IMR-90 (cell line): ENCODE results near the gene MID1. TPM values are rescaled to one million over a fixed set of nuclear protein-coding genes. Genes with fewer than 3 reads are reported as not detected.

Source experiments
- ATAC-seq: fragments of 200-7000 bp; cut with Tn5 transposase; 2 replicates; pipeline ENCODE4 v1.9.1; 2020; ENCODE audit warnings: low read depth, mild to moderate bottlenecking, moderate library complexity
- BruUV-seq: library from RNA; stranded (reverse); fragments of 400-500 nt; replicated peaks from 2 replicates; lab custom pipeline; 2021; lab: Mats Ljungman, UMichigan
- CTCF ChIA-PET: fragments of 300-600 bp; formaldehyde crosslinking; extraction: SDS; loops from one replicate; lab custom pipeline; 2021; ENCODE audit warnings: antibody characterized with exemption; lab: Yijun Ruan, JAX
- POLR2A ChIA-PET: fragments of 300-600 bp; sonication (Branson Sonifier 250); formaldehyde crosslinking; loops from one replicate; lab custom pipeline; 2022; ENCODE audit warnings: antibody characterized with exemption; ENCODE audit not compliant: unreplicated experiment; lab: Charles Lee
- DNase-seq: peaks from one replicate; pipeline ENCODE4 v3.0.0; 2013
- H2AFZ ChIP-seq: replicated peaks from 2 replicates; pipeline ENCODE3; 2013; ENCODE audit warnings: low read length, mild to moderate bottlenecking; ENCODE audit not compliant: poor library complexity
- H2AK5ac ChIP-seq: 2 replicates; pipeline ENCODE4 v1.6.1; 2013; ENCODE audit warnings: low read depth, low read length, inconsistent platforms
- H2AK9ac ChIP-seq: replicated peaks from 2 replicates; pipeline ENCODE3; 2013; ENCODE audit warnings: mild to moderate bottlenecking, low read depth, low read length, moderate library complexity; ENCODE audit not compliant: poor library complexity
- H2BK120ac ChIP-seq: 2 replicates; pipeline ENCODE4 v1.6.1; 2013; ENCODE audit warnings: low read depth, low read length, inconsistent platforms
- H2BK15ac ChIP-seq: 3 replicates; pipeline ENCODE4 v1.6.1; 2013; ENCODE audit warnings: low read depth, low read length, inconsistent platforms
- H2BK20ac ChIP-seq: 2 replicates; pipeline ENCODE4 v1.6.1; 2013; ENCODE audit warnings: low read depth, mild to moderate bottlenecking, inconsistent platforms, low read length, moderate library complexity
- H2BK5ac ChIP-seq: 2 replicates; pipeline ENCODE4 v1.6.1; 2013; ENCODE audit warnings: mild to moderate bottlenecking, low read depth, low read length, inconsistent platforms; ENCODE audit not compliant: poor library complexity, severe bottlenecking
- H3K14ac ChIP-seq: replicated peaks from 2 replicates; pipeline ENCODE4 v1.6.1; 2013; ENCODE audit warnings: low read depth, low read length, inconsistent platforms
- H3K18ac ChIP-seq: 2 replicates; pipeline ENCODE4 v1.6.1; 2013; ENCODE audit warnings: low read depth, low read length, control low read depth
- H3K23ac ChIP-seq: 2 replicates; pipeline ENCODE4 v1.6.1; 2013; ENCODE audit warnings: low read depth, low read length, inconsistent platforms
- H3K27ac ChIP-seq: 2 replicates; pipeline ENCODE4 v1.5.1; 2013; ENCODE audit warnings: mild to moderate bottlenecking, control low read depth, low read length; ENCODE audit not compliant: insufficient read depth
- H3K27me3 ChIP-seq: 2 replicates; pipeline ENCODE4 v1.6.1; 2013; ENCODE audit warnings: low read length; ENCODE audit not compliant: control insufficient read depth, insufficient read depth
- H3K36me3 ChIP-seq: 2 replicates; pipeline ENCODE4 v1.6.1; 2013; ENCODE audit warnings: low read length, mixed read lengths; ENCODE audit not compliant: control insufficient read depth, insufficient read depth
- H3K4ac ChIP-seq: 2 replicates; pipeline ENCODE4 v1.6.1; 2013; ENCODE audit warnings: low read depth, low read length, inconsistent platforms
- H3K4me1 ChIP-seq: 2 replicates; pipeline ENCODE4 v1.6.1; 2013; ENCODE audit warnings: low read length, mixed read lengths; ENCODE audit not compliant: control insufficient read depth, insufficient read depth
- H3K4me2 ChIP-seq: 2 replicates; pipeline ENCODE4 v1.6.1; 2013; ENCODE audit warnings: low read depth, mild to moderate bottlenecking, control low read depth, low read length, moderate library complexity
- H3K4me3 ChIP-seq: 2 replicates; pipeline ENCODE4 v1.5.1; 2013; ENCODE audit warnings: low read depth, mild to moderate bottlenecking, control low read depth, low read length, moderate library complexity; ENCODE audit not compliant: insufficient read depth
- H3K56ac ChIP-seq: 2 replicates; pipeline ENCODE4 v1.6.1; 2013; ENCODE audit warnings: low read length, inconsistent platforms; ENCODE audit not compliant: insufficient read depth; ENCODE audit errors: extremely low read depth
- H3K79me1 ChIP-seq, 2 experiments: 2 replicates each; pipeline ENCODE4 v1.6.1; 2013; ENCODE audit warnings: low read length in 2 of 2, inconsistent platforms in 1 of 2, low read depth in 1 of 2
- H3K9ac ChIP-seq: 2 replicates; pipeline ENCODE4 v1.6.1; 2013; ENCODE audit warnings: low read depth, low read length, control low read depth
- H3K9me1 ChIP-seq: 2 replicates; pipeline ENCODE4 v1.6.1; 2013; ENCODE audit warnings: low read length, inconsistent platforms; ENCODE audit not compliant: insufficient read depth
- H3K9me3 ChIP-seq: 2 replicates; pipeline ENCODE4 v1.6.1; 2013; ENCODE audit warnings: low read length; ENCODE audit not compliant: control insufficient read depth, insufficient read depth
- H4K20me1 ChIP-seq: 2 replicates; pipeline ENCODE4 v1.6.1; 2013; ENCODE audit warnings: low read length, inconsistent platforms; ENCODE audit not compliant: insufficient read depth
- H4K5ac ChIP-seq: 2 replicates; pipeline ENCODE4 v1.6.1; 2013; ENCODE audit warnings: mild to moderate bottlenecking, low read depth, low read length, control low read depth
- H4K8ac ChIP-seq, 2 experiments: 2 replicates each; pipeline ENCODE4 v1.6.1; 2013; ENCODE audit warnings: low read depth in 2 of 2, low read length in 2 of 2, control low read depth in 1 of 2, inconsistent platforms in 1 of 2
- H4K91ac ChIP-seq: 2 replicates; pipeline ENCODE4 v1.6.1; 2013; ENCODE audit warnings: low read depth, low read length, inconsistent platforms; ENCODE audit not compliant: insufficient read depth
- BHLHE40 ChIP-seq: fragments of 150-350 bp; IDR thresholded peaks from 2 replicates; pipeline ENCODE4 v1.6.1; 2016; ENCODE audit warnings: mild to moderate bottlenecking, low read depth, low read length
- CEBPB ChIP-seq: IDR thresholded peaks from 2 replicates; pipeline ENCODE4 v1.6.1; 2012; ENCODE audit warnings: low read depth, low read length, improper control_type of control experiment
- CHD1 ChIP-seq: IDR thresholded peaks from 2 replicates; pipeline ENCODE4 v1.6.1; 2012; ENCODE audit warnings: low read depth, low read length, improper control_type of control experiment
- CTCF ChIP-seq: conservative IDR thresholded peaks from 2 replicates; pipeline ENCODE4 v1.5.1; 2012; ENCODE audit warnings: mild to moderate bottlenecking, low read depth, low read length, improper control_type of control experiment
- ELK1 ChIP-seq: fragments of 150-350 bp; IDR thresholded peaks from 2 replicates; pipeline ENCODE4 v1.6.1; 2016; ENCODE audit warnings: low read depth, mild to moderate bottlenecking, low read length, moderate library complexity, borderline replicate concordance
- FOS ChIP-seq: fragments of 150-350 bp; IDR thresholded peaks from 2 replicates; pipeline ENCODE4 v1.6.1; 2016; ENCODE audit warnings: low read depth, low read length
- MAFK ChIP-seq: IDR thresholded peaks from 2 replicates; pipeline ENCODE4 v1.6.1; 2012; ENCODE audit warnings: low read depth, low read length, improper control_type of control experiment
- MAZ ChIP-seq: IDR thresholded peaks from 2 replicates; pipeline ENCODE4 v1.6.1; 2012; ENCODE audit warnings: low read depth, mild to moderate bottlenecking, low read length, improper control_type of control experiment, moderate library complexity, borderline replicate concordance
- NFE2L2 ChIP-seq: fragments of 150-350 bp; IDR thresholded peaks from 2 replicates; pipeline ENCODE4 v1.6.1; 2016; ENCODE audit warnings: low read depth, mild to moderate bottlenecking, low read length
- POLR2A ChIP-seq: IDR thresholded peaks from 2 replicates; pipeline ENCODE4 v1.6.1; 2012; ENCODE audit warnings: mild to moderate bottlenecking, low read depth, low read length
- RAD21 ChIP-seq: IDR thresholded peaks from 2 replicates; pipeline ENCODE4 v1.6.1; 2012; ENCODE audit warnings: low read length, improper control_type of control experiment
- RCOR1 ChIP-seq: IDR thresholded peaks from 2 replicates; pipeline ENCODE4 v1.6.1; 2012; ENCODE audit warnings: mild to moderate bottlenecking, low read length, improper control_type of control experiment; ENCODE audit not compliant: insufficient replicate concordance
- RFX5 ChIP-seq: IDR thresholded peaks from 2 replicates; pipeline ENCODE4 v1.8.0; 2012; ENCODE audit warnings: low read depth, mild to moderate bottlenecking, low read length, moderate library complexity
- SMC3 ChIP-seq: fragments of 150-350 bp; IDR thresholded peaks from 2 replicates; pipeline ENCODE4 v1.6.1; 2016; ENCODE audit warnings: low read depth, mild to moderate bottlenecking, antibody characterized with exemption, low read length, moderate library complexity
- USF2 ChIP-seq: fragments of 150-350 bp; IDR thresholded peaks from 2 replicates; pipeline ENCODE4 v1.6.1; 2017; ENCODE audit warnings: mild to moderate bottlenecking, antibody characterized with exemption, low read length, low read depth
- WGBS, 2 experiments: methylation state at CpG; one replicate each; pipeline versions ENCODE4 v1.1.5 to v1.1.7; 2013; ENCODE audit warnings: missing lambda C conversion rate in 2 of 2; ENCODE audit not compliant: insufficient read length in 1 of 2; ENCODE audit errors: extremely low coverage in 2 of 2; 5-methylcytosine and 5-hydroxymethylcytosine counted together
- dilution Hi-C: fragments of 300-500 bp; cut with HindIII; formaldehyde crosslinking; loops from one replicate; pipeline ENCODE4 v1.14.3; 2018; ENCODE audit warnings: low sequenced_read_pairs; ENCODE audit not compliant: unreplicated experiment
- in situ Hi-C: fragments of 300-500 bp; cut with MboI; formaldehyde crosslinking; loops from 3 replicates; pipeline ENCODE4 v1.14.3; 2019; ENCODE audit warnings: low sequenced_read_pairs, inconsistent platforms, mixed read lengths
- intact Hi-C: fragments of 100-400 bp; cut with micrococcal nuclease; formaldehyde crosslinking; loops from 2 replicates; pipeline ENCODE4 v1.10.0; 2022
- polyA plus RNA-seq, 3 experiments: library from polyadenylated mRNA; depleted of rRNA; stranded (reverse); fragments of >200 nt; gene quantifications; 2 replicates each; pipeline ENCODE4 v1.2.3, GENCODE V29; 2012; ENCODE audit warnings: low replicate concordance in 1 of 3
- total RNA-seq: library from RNA; depleted of rRNA; stranded (reverse); fragments of >200 nt; gene quantifications from 2 replicates; pipeline ENCODE4 v1.2.3, GENCODE V29; 2012

Gene MID1
- total and polyA plus RNA-seq, 2 of the 4 experiments (the other 2 are of a cell fraction), result 37.2 to 106 TPM

- WGBS, 2 experiments, result 33% methylated on average over 1 of the region's 4 CpGs; no CpG with 5 or more reads in 1 of the 2 experiments
- H4K20me1 ChIP-seq, result no peaks in the 10 kb centered on the region
- no peaks in the 10 kb centered on the region for H3K9me1 ChIP-seq
- H2AFZ ChIP-seq, result peak overlapping the region; percentile 49
- no peak overlapping the region for H4K5ac ChIP-seq
- no peak for DNase-seq
- peak overlapping the region; percentile 94 for H2AK5ac ChIP-seq
- H3K4ac ChIP-seq, result peak overlapping the region; percentile 82
- POLR2A ChIA-PET, result no interaction called here
- H3K27ac ChIP-seq, result peak overlapping the region; percentile 75
- peak; percentile 40 for ATAC-seq
- intact Hi-C loops, result no loop called here
- BruUV-seq, result no TSS peak
- peak overlapping the region; percentile 46 for H2BK5ac ChIP-seq
- peak overlapping the region; percentile 27 to 87; a peak in 3 of 4 replicates for H4K8ac ChIP-seq
- peak overlapping the region; percentile 10 for H3K18ac ChIP-seq
- no peak overlapping the region for H2AK9ac ChIP-seq
- H3K23ac ChIP-seq, result 0 out of 2 replicates have a peak overlapping the region, but pooled peaks have one; percentile 0
- CTCF ChIA-PET, result no interaction called here
- no peak overlapping the region for H3K9ac ChIP-seq
- no peak overlapping the region for H3K4me3 ChIP-seq
- no peak overlapping the region for H3K4me2 ChIP-seq
- peak overlapping the region; percentile 78; the same call in 1 of the 3 replicates for H2BK15ac ChIP-seq
- H3K56ac ChIP-seq, result peak overlapping the region; percentile 18; the same call in 1 of the 2 replicates
- in situ Hi-C loops, result no loop called here
- dilution Hi-C loops, result no loop called here
- H3K14ac ChIP-seq, result no peak overlapping the region; the same call in 1 of the 2 replicates
- no peak for TF ChIP-seq FOS
- TF ChIP-seq MAFK, result no peak
- TF ChIP-seq USF2, result no peak
- no peak for TF ChIP-seq POLR2A
- TF ChIP-seq RAD21, result no peak
- no peak for TF ChIP-seq CEBPB
- no peak for TF ChIP-seq ELK1
- no peak for TF ChIP-seq RFX5
- TF ChIP-seq CTCF, result no peak
- no peak for TF ChIP-seq MAZ
- TF ChIP-seq CHD1, result no peak
- TF ChIP-seq BHLHE40, result no peak
- no peak for TF ChIP-seq RCOR1
- TF ChIP-seq SMC3, result no peak
- TF ChIP-seq NFE2L2, result no peak
- H3K9me3 ChIP-seq, result peaks cover 2% of the 10 kb centered on the region; the same call in 1 of the 2 replicates
- H3K27me3 ChIP-seq, result no peaks in the 10 kb centered on the region
- peak overlapping the region; percentile 45 for H2BK20ac ChIP-seq
- peaks cover 0 to 4% of the 10 kb centered on the region in 2 experiments; a peak in 1 of 4 replicates for H3K79me1 ChIP-seq
- peak overlapping the region; percentile 66 for H4K91ac ChIP-seq
- H2BK120ac ChIP-seq, result peak overlapping the region; percentile 28
- peaks cover 5% of the 10 kb centered on the region for H3K4me1 ChIP-seq
- peaks cover 21% of the 10 kb centered on the region for H3K36me3 ChIP-seq
Observed at GRCh38 chrX:10450959-10451355, 169.4 kb downstream of the MID1 start.
